BLaER1 treated with 17β-estradiol and CSF1 and Interleukin-3, amounts not matched to agents 10 nM and 100 nM (cell line): ENCODE data around the gene GINM1.

Experiments
- H3K27ac ChIP-seq, 11 experiments: shearing (Covaris generic); formaldehyde crosslinking; 2 replicates each; pipeline ENCODE4 v1.8.1; 2022
- H3K27me3 ChIP-seq, 11 experiments: shearing (Covaris generic); formaldehyde crosslinking; 2 replicates each; pipeline ENCODE4 v1.8.1; 2022
- H3K36me3 ChIP-seq, 11 experiments: shearing (Covaris generic); formaldehyde crosslinking; 2 replicates each; pipeline ENCODE4 v1.8.1; 2022
- H3K4me1 ChIP-seq, 10 experiments: shearing (Covaris generic); formaldehyde crosslinking; 2 replicates each; pipeline ENCODE4 v1.8.1; 2022
- H3K4me2 ChIP-seq, 11 experiments: shearing (Covaris generic); formaldehyde crosslinking; 2 replicates each; pipeline ENCODE4 v1.8.1; 2022
- H3K4me3 ChIP-seq, 10 experiments: shearing (Covaris generic); formaldehyde crosslinking; 2 replicates each; pipeline ENCODE4 v1.8.1; 2022
- H3K9ac ChIP-seq, 11 experiments: shearing (Covaris generic); formaldehyde crosslinking; 2 replicates each; pipeline ENCODE4 v1.8.1; 2022
- H3K9me3 ChIP-seq, 11 experiments: shearing (Covaris generic); formaldehyde crosslinking; replicated peaks in 1 of 11; 2 replicates each; pipeline ENCODE4 v1.8.1; 2022
- H4K20me1 ChIP-seq, 11 experiments: shearing (Covaris generic); formaldehyde crosslinking; 2 replicates each; pipeline ENCODE4 v1.8.1; 2022
- Cebpa-rat ChIP-seq, 11 experiments: shearing (Covaris generic); IDR thresholded peaks; 2 replicates each; pipeline ENCODE4 v1.8.1; 2022

The GINM1 gene

DNA sequence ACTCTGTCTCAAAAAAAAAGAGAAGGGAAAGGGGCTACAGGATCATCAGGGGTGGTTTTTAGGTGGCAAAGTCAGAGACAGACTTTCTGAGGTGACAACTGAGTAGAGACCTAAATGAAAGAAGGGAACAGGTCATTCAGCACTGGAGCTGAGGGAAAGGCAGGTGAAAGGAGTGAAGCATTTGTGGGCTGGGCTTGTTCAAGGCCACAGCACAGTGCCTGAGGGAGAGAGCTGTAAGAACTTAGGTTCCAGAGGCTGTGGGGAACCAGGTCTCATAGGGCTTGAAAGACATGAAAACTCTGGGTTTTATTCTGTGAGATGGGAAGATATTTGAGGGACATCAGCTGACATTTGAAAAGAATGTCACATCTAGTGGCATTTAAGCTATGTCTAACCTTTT lies 61.5 kb downstream of the GINM1 start:
- Histone ChIP-seq H3K27ac (no peak overlapping the region), H3K27me3 (no peaks in the 10 kb centered on the region), H4K20me1 (peaks cover 0 to 4% (median 0%) of the 10 kb centered on the region in 11 experiments; a peak in 1 of 22 replicates), H3K36me3 (peaks cover 45 to 92% (median 76%) of the 10 kb centered on the region in 11 experiments), H3K9ac (no peak overlapping the region), H3K4me1 (peaks cover 0 to 18% (median 0%) of the 10 kb centered on the region in 10 experiments; a peak in 7 of 20 replicates), H3K4me2 (no peak overlapping the region), H3K9me3 (no peaks in the 10 kb centered on the region), H3K4me3 (no peak overlapping the region)
- TF ChIP-seq Cebpa-rat (IDR thresholded peaks at IDR 0.05) = no peak

GRCh38 chr6:149628875-149629510 lies 62.8 kb downstream of the GINM1 start:
- Histone ChIP-seq H3K9me3 (no peaks in the 10 kb centered on the region), H3K4me3 (no peak overlapping the region), H3K27ac (peak overlapping the region in 3 of 11 experiments; percentile 21 to 47 (median 25); a peak in 4 of 22 replicates), H4K20me1 (peaks cover 0 to 4% (median 0%) of the 10 kb centered on the region in 11 experiments; a peak in 1 of 22 replicates), H3K4me1 (peaks cover 0 to 18% (median 0%) of the 10 kb centered on the region in 10 experiments; a peak in 7 of 20 replicates), H3K4me2 (peak overlapping the region in 3 of 11 experiments; percentile 11 to 56 (median 47); a peak in 5 of 22 replicates), H3K36me3 (peaks cover 45 to 89% (median 72%) of the 10 kb centered on the region in 11 experiments), H3K27me3 (no peaks in the 10 kb centered on the region), H3K9ac (no peak overlapping the region)
- no peak for TF ChIP-seq Cebpa-rat (IDR thresholded peaks at IDR 0.05)

GRCh38 chr6:149634315-149634714 lies 68.1 kb downstream of the GINM1 start:
- no peaks in the 10 kb centered on the region for H3K9me3 ChIP-seq
- H3K4me1 ChIP-seq = peaks cover 0 to 7% (median 0%) of the 10 kb centered on the region in 10 experiments; a peak in 6 of 20 replicates
- H3K27me3 ChIP-seq = no peaks in the 10 kb centered on the region
- peaks cover 55 to 93% (median 79%) of the 10 kb centered on the region in 11 experiments for H3K36me3 ChIP-seq
- no peak overlapping the region for H3K9ac ChIP-seq
- TF ChIP-seq Cebpa-rat (IDR thresholded peaks at IDR 0.05) = no peak
- no peak overlapping the region for H3K27ac ChIP-seq
- H3K4me2 ChIP-seq = no peak overlapping the region
- H3K4me3 ChIP-seq = no peak overlapping the region
- H4K20me1 ChIP-seq = peaks cover 0 to 19% (median 0%) of the 10 kb centered on the region in 11 experiments; a peak in 6 of 22 replicates

DNA sequence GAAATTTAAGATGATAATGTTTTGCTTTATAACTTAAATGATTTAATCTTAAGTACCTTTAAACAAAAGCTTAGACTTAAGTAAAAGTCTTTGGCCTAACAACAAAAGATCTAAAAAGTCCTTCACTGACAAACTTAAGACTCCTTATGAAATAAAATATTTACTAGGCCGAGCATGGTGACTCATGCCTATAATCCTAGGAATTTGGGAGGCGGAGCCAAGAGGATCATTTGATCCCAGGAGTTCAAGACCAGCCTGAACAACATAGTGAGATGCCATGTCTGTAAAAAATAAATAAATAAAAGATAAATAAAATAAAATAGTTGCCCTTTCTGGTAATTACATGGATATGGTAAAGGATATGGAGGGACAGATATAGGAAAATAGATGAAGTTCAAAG lies 69.9 kb downstream of the GINM1 start:
- H3K27me3 ChIP-seq = no peaks in the 10 kb centered on the region
- TF ChIP-seq Cebpa-rat (IDR thresholded peaks at IDR 0.05) = no peak
- H3K36me3 ChIP-seq = peaks cover 47 to 85% (median 66%) of the 10 kb centered on the region in 11 experiments
- no peak overlapping the region for H3K9ac ChIP-seq
- H3K27ac ChIP-seq = no peak overlapping the region
- no peaks in the 10 kb centered on the region for H3K4me1 ChIP-seq
- no peak overlapping the region for H3K4me2 ChIP-seq
- no peak overlapping the region for H3K4me3 ChIP-seq
- H4K20me1 ChIP-seq = peaks cover 0 to 33% (median 0%) of the 10 kb centered on the region in 11 experiments; a peak in 7 of 22 replicates
- H3K9me3 ChIP-seq = no peaks in the 10 kb centered on the region
